Left forelimb (tissue), 1 donor: Measurements from ENCODE around the gene DHX29.

Source experiments
- DNase-seq: peaks from one replicate; pipeline ENCODE4 v3.0.0-alpha.2; 2018; ENCODE audit warnings: low spot score

DHX29 gene

GRCh38 chr5:55231919-55232270, 75.6 kb downstream of the DHX29 start:
- DNase-seq: no peak

GRCh38 chr5:55231029-55231918, 76.2 kb downstream of the DHX29 start:
- DNase-seq: peak; percentile 70

GRCh38 chr5:55230086-55230629, 77.3 kb downstream of the DHX29 start:
- no peak for DNase-seq

GRCh38 chr5:55227664-55228430, 79.6 kb downstream of the DHX29 start:
- no peak for DNase-seq

GRCh38 chr5:55226934-55227663, 80.4 kb downstream of the DHX29 start, which contains the start of gene MCIDAS:
Gene MCIDAS, minus strand, starts transcription at chr5:55227315. Its CDS starts 177 bp downstream, at chr5:55227138.
- no peak for DNase-seq

- DNase-seq: peak; percentile 73
These were observed 81.2 kb downstream of the DHX29 start for GRCh38 chr5:55226027-55226933.

- DNase-seq: no peak
These were observed 82.1 kb downstream of the DHX29 start for GRCh38 chr5:55225346-55225745.

- no peak for DNase-seq
These were observed 83.7 kb downstream of the DHX29 start for GRCh38 chr5:55223812-55224240.

- DNase-seq: no peak
These were observed 84.3 kb downstream of the DHX29 start for GRCh38 chr5:55222985-55223811.

GRCh38 chr5:55222092-55222984, 85.2 kb downstream of the DHX29 start:
- DNase-seq: no peak

- DNase-seq: no peak
These were observed 86.9 kb downstream of the DHX29 start for GRCh38 chr5:55220433-55221185.

- DNase-seq: no peak
These were observed 87.7 kb downstream of the DHX29 start for GRCh38 chr5:55219770-55220169.

GRCh38 chr5:55218967-55219366, 88.5 kb downstream of the DHX29 start:
- no peak for DNase-seq

GRCh38 chr5:55211184-55211874, 96.2 kb downstream of the DHX29 start:
- no peak for DNase-seq
